Measurements from ENCODE around the gene HEBP1.

HEBP1 gene

GRCh38 chr12:12990700-12991468, 9.2 kb downstream of the HEBP1 start:
- DNase-seq: no peak

GRCh38 chr12:12987421-12987820, 12.6 kb downstream of the HEBP1 start:
- DNase-seq: no peak

GRCh38 chr12:12986775-12987331, 13.2 kb downstream of the HEBP1 start:
- DNase-seq: no peak

GRCh38 chr12:12985817-12986408, 14.2 kb downstream of the HEBP1 start:
- peak in 2 of 51 donors; percentile 11 to 14 for DNase-seq

GRCh38 chr12:12984149-12984548, 15.9 kb downstream of the HEBP1 start:
- DNase-seq: no peak

GRCh38 chr12:12983420-12984035, 16.5 kb downstream of the HEBP1 start:
- peak in 14 of 51 donors; percentile 18 to 78 (median 36) for DNase-seq

GRCh38 chr12:12982331-12982730, 17.7 kb downstream of the HEBP1 start:
- no peak for DNase-seq

- DNase-seq: peak in 3 of 51 donors; percentile 16 to 39 (median 23)
Measured at GRCh38 chr12:12979731-12980259, 20.3 kb downstream of the HEBP1 start.

- DNase-seq: no peak
Measured at GRCh38 chr12:12979126-12979525, 20.9 kb downstream of the HEBP1 start.

GRCh38 chr12:12977231-12977630, 22.8 kb downstream of the HEBP1 start:
- DNase-seq: no peak

GRCh38 chr12:12976366-12976765, 23.7 kb downstream of the HEBP1 start:
- peak in 5 of 51 donors; percentile 13 to 49 (median 36) for DNase-seq

- DNase-seq: peak in 30 of 51 donors; percentile 8 to 69 (median 26)
Measured at GRCh38 chr12:12975322-12976077, 24.6 kb downstream of the HEBP1 start.

GRCh38 chr12:12974211-12974610, 25.9 kb downstream of the HEBP1 start:
- DNase-seq: peak in 1 of 51 donors; percentile 11

GRCh38 chr12:12973019-12973418, 27.0 kb downstream of the HEBP1 start:
- no peak for DNase-seq

- no peak for DNase-seq
Measured at GRCh38 chr12:12965836-12966235, 34.2 kb downstream of the HEBP1 start.

- no peak for DNase-seq
Measured at GRCh38 chr12:12964255-12964654, 35.8 kb downstream of the HEBP1 start.

GRCh38 chr12:12960639-12961209, 39.3 kb downstream of the HEBP1 start:
- no peak for DNase-seq

GRCh38 chr12:12958886-12959285, 41.2 kb downstream of the HEBP1 start:
- DNase-seq: no peak

- no peak for DNase-seq
Measured at GRCh38 chr12:12954878-12955625, 45.0 kb downstream of the HEBP1 start.

GRCh38 chr12:12954356-12954755, 45.7 kb downstream of the HEBP1 start:
- peak in 1 of 51 donors; percentile 3 for DNase-seq
